Upper lobe of left lung (tissue), 6 donors: ENCODE results near the gene PTPRR. TPM values are rescaled to one million over a fixed set of nuclear protein-coding genes. Genes with fewer than 3 reads are reported as not detected.

Experiments used
- ATAC-seq, 2 donors: fragments of 200-7000 bp; cut with Tn5 transposase; one replicate each; pipeline ENCODE4 v1.9.1; 2022; ENCODE audit warnings: mild to moderate bottlenecking in 2 of 2, moderate library complexity in 2 of 2; ENCODE audit not compliant: low FRiP score in 2 of 2
- DNase-seq, 2 donors: peaks; one replicate each; pipeline ENCODE4 v3.0.0-alpha.2; 2019 to 2020
- H3K27ac ChIP-seq, 4 donors: fragments of 200-600 bp; sonication (generic); one replicate each; pipeline ENCODE4 v1.5.1; 2016 to 2019
- H3K27me3 ChIP-seq, 4 donors: fragments of 200-600 bp; sonication (generic); one replicate each; pipeline ENCODE4 v1.5.1; 2017 to 2019
- H3K36me3 ChIP-seq, 4 donors: fragments of 200-600 bp; sonication (generic); one replicate each; pipeline ENCODE4 v1.5.1; 2016 to 2019
- H3K4me1 ChIP-seq, 4 donors: fragments of 200-600 bp; sonication (generic); one replicate each; pipeline ENCODE4 v1.5.1; 2018 to 2019
- H3K4me3 ChIP-seq, 4 donors: fragments of 200-600 bp; sonication (generic); one replicate each; pipeline ENCODE4 v1.5.1; 2017 to 2019; ENCODE audit warnings: mild to moderate bottlenecking in 2 of 4, moderate library complexity in 1 of 4
- H3K9me3 ChIP-seq, 4 donors: fragments of 200-600 bp; sonication (generic); one replicate each; pipeline ENCODE4 v1.5.1; 2018 to 2019
- EP300 ChIP-seq, 4 donors: sonication (generic); formaldehyde crosslinking; IDR thresholded peaks; one replicate each; pipeline ENCODE4 v1.5.1; 2017; ENCODE audit warnings: antibody characterized with exemption in 4 of 4, control low read depth in 2 of 4
- POLR2A ChIP-seq, 4 donors: fragments of 450-650 bp; IDR thresholded peaks; one replicate each; pipeline ENCODE4 v1.5.1; 2016 to 2017; ENCODE audit warnings: antibody characterized with exemption in 4 of 4, mild to moderate bottlenecking in 2 of 4
- POLR2AphosphoS5 ChIP-seq, 2 donors: sonication (generic); formaldehyde crosslinking; IDR thresholded peaks; one replicate each; pipeline ENCODE4 v1.5.1; 2017; ENCODE audit warnings: antibody characterized with exemption in 2 of 2
- WGBS, 2 donors: methylation state at CpG; one replicate each; pipeline ENCODE4 v1.1.5; 2017 to 2018; 5-methylcytosine and 5-hydroxymethylcytosine counted together
- total RNA-seq, 6 donors: library from RNA; depleted of rRNA in 4 of 6; stranded (reverse); fragments of >200 nt in 4 of 6; gene quantifications; one replicate each; pipeline versions ENCODE4 v1.1.0 to v1.2.1, GENCODE V29; 2016 to 2021
- TF ChIP-seq, protein P1 (sequence below), 6 experiments: fragments of 450-650 bp in 4 of 6; fragments of 200-600 bp in 2 of 6; sonication (generic) in 2 of 6; IDR thresholded peaks; one replicate each; pipeline ENCODE4 v1.5.1; 2016 to 2019; ENCODE audit warnings: antibody characterized with exemption in 6 of 6
- donor health status: DM: no; HTN: no; CAD: no; lungs with moderate emphysema.
- donor health status: DM: no; HTN: yes; CAD: no; lungs with severe emphysema.

Gene PTPRR, protein sequence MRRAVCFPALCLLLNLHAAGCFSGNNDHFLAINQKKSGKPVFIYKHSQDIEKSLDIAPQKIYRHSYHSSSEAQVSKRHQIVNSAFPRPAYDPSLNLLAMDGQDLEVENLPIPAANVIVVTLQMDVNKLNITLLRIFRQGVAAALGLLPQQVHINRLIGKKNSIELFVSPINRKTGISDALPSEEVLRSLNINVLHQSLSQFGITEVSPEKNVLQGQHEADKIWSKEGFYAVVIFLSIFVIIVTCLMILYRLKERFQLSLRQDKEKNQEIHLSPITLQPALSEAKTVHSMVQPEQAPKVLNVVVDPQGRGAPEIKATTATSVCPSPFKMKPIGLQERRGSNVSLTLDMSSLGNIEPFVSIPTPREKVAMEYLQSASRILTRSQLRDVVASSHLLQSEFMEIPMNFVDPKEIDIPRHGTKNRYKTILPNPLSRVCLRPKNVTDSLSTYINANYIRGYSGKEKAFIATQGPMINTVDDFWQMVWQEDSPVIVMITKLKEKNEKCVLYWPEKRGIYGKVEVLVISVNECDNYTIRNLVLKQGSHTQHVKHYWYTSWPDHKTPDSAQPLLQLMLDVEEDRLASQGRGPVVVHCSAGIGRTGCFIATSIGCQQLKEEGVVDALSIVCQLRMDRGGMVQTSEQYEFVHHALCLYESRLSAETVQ
- total RNA-seq: 1 to 10 TPM in 2 of 6 donors, under 1 TPM in 3, not detected in 1; 0.30 to 2.7 (median 0.79) TPM

DNA sequence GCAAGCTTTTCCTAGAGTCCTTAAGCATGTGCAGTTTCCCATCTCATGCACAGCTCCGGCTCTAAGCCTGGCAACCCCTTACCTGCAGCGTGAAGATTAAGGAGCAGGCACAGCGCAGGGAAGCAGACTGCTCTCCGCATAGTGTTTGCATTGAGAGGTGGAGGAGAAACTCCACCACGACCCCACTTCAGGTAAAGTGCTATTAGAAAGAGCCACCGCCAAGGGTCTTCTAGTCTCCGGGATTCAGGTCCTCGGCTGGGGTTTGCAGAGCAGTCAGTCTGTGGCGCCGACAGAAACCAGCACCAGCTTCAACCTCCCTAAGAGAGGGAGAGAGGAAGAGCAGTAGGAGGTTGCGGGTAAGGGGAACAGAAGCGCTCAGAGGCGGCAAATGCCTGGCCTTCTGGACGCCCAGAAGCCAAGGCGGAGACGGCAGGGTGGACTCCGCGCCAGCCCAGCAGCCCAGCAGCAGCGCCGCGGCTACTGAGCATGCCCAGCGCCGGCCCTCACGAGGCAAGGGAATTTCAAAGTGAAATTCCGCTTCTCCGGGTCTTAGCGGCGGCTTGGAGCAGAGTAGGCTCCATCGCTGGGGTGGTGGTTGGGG is at the start of gene PTPRR:
Gene PTPRR, minus strand, starts transcription at position 488 of the 601 bp plus-strand sequence. Its CDS starts 348 bp downstream, at position 140.
- DNase-seq: peak in 1 of 2 donors; percentile 54
- TF ChIP-seq POLR2AphosphoS5 (IDR thresholded peaks at IDR 0.05) (no peak), EP300 (IDR thresholded peaks at IDR 0.05) (no peak), POLR2A (IDR thresholded peaks at IDR 0.05) (no peak)
- TF ChIP-seq, protein P1, sequence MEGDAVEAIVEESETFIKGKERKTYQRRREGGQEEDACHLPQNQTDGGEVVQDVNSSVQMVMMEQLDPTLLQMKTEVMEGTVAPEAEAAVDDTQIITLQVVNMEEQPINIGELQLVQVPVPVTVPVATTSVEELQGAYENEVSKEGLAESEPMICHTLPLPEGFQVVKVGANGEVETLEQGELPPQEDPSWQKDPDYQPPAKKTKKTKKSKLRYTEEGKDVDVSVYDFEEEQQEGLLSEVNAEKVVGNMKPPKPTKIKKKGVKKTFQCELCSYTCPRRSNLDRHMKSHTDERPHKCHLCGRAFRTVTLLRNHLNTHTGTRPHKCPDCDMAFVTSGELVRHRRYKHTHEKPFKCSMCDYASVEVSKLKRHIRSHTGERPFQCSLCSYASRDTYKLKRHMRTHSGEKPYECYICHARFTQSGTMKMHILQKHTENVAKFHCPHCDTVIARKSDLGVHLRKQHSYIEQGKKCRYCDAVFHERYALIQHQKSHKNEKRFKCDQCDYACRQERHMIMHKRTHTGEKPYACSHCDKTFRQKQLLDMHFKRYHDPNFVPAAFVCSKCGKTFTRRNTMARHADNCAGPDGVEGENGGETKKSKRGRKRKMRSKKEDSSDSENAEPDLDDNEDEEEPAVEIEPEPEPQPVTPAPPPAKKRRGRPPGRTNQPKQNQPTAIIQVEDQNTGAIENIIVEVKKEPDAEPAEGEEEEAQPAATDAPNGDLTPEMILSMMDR (IDR thresholded peaks at IDR 0.05): no peak
- H3K4me3 ChIP-seq: peak within 1 kb of the TSS in 1 of 4 donors; percentile 15
- ATAC-seq: peak in 1 of 2 donors; percentile 17
- H3K9me3 ChIP-seq: no peaks in the 10 kb centered on the region
- H3K27me3 ChIP-seq: no peaks in the 10 kb centered on the region
- 3 to 7% methylated on average over 8 to 24 of the region's 29 CpGs for WGBS, 2 donors
- no peak within 1 kb of the TSS for H3K27ac ChIP-seq
- peaks cover 0 to 7% (median 4%) of the 10 kb centered on the region in 4 donors for H3K4me1 ChIP-seq
- H3K36me3 ChIP-seq: no peaks in the 10 kb centered on the region

DNA sequence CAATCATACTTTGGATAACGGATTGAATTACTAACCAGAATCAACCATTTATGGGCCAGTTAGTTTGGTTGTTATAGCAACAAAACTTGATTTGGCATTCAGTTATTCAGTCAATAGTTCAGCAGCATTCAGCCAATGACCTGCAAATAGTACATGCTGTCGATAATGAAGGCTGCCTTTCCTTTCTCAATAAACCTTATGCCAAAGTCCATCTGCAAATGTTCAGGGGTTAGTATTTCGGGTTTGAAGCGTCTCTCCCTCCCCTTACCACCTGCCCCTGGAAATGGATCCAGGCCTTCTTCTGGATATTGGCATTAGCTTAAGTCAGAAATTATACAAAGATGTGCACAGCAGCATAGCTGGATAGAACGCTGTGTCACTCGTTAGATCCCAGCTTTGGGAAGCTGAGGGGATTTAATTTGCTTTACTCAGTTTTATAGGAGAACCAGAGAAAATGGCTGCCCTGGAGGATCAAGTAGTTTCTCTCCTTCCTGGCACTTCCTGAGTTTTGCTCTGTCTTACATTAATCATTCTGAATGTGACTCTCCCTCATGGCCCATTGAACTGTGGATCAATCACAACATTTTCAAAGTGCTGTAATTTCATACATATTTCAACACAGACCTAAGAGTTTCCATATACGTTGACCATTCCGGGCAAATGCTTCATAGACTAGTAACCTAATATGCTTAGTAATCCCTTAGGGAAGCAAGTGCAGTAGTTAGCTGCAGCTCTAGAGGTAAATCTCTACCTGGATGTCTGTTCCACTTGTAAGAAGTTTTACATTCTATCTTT is 46.7 kb upstream of the PTPRR start:
- peaks cover 0 to 8% (median 2%) of the 10 kb centered on the region in 4 donors for H3K4me1 ChIP-seq
- WGBS, 2 donors: 87 to 92% methylated on average over 8 of the region's 8 CpGs
- H3K27ac ChIP-seq: no peak overlapping the region
- no peak for ATAC-seq
- no peak overlapping the region for H3K4me3 ChIP-seq
- no peaks in the 10 kb centered on the region for H3K36me3 ChIP-seq
- no peak for TF ChIP-seq POLR2A (IDR thresholded peaks at IDR 0.05)
- DNase-seq: no peak
- H3K27me3 ChIP-seq: no peaks in the 10 kb centered on the region
- no peaks in the 10 kb centered on the region for H3K9me3 ChIP-seq

DNA sequence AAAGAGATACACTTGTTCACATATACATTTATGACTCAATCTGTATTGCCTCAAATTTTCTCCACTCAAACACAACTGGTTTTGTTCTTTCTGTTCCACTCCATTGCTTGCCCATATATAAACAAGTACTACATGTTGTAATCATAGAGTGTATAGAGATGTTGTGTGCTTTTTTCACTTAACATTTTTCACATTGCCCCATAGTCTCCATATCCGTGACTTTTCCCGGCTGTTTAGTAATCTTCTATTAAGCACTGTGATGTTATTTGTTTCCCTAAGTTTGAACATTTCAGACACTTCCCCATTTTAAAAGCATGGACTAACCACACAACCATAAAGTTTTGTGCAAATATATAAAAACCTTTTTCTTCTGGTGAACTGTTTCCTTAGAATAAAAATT is 45.5 kb upstream of the PTPRR start:
- H3K36me3 ChIP-seq: no peaks in the 10 kb centered on the region
- TF ChIP-seq POLR2AphosphoS5 (IDR thresholded peaks at IDR 0.05) (no peak), POLR2A (IDR thresholded peaks at IDR 0.05) (no peak), EP300 (IDR thresholded peaks at IDR 0.05) (no peak)
- TF ChIP-seq, protein P1 (IDR thresholded peaks at IDR 0.05): no peak
- 39 to 59% methylated on average over 2 of the region's 2 CpGs for WGBS, 2 donors

DNA sequence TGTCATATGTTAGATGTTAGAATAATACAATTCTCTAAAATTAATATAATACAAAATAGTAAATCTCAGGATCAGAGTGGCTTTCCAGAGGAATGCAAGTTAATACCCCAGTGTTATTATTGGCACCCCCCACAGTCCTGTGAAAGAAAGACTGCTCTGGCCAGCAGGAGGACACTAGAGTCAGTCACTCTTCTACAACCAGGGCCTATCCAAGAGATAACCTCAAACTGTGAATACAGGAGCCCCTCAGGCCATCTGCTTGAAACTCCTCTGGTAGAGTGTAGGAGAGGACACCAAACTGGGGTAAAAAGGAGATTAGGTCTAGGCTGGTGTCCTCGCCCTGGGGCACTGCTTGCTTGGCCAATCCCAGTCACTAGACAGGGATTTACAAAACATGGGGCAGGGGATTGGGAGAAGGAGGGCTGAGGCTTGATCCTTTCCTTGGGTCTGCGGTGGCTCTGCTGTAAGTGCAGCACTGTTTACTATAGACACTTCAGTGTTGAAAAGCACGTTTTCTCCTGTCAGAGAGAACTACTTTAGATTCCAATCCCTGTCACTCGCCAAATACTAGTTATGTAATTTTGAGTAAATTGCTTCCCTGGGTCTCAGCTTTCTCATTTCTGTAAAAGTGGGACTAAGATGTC is 44.5 kb upstream of the PTPRR start:
- Histone ChIP-seq H3K9me3 (no peaks in the 10 kb centered on the region), H3K36me3 (no peaks in the 10 kb centered on the region), H3K4me1 (peaks cover 0 to 8% (median 2%) of the 10 kb centered on the region in 4 donors), H3K27ac (no peak overlapping the region), H3K27me3 (no peaks in the 10 kb centered on the region), H3K4me3 (no peak overlapping the region)
- peak; percentile 38 to 79 for ATAC-seq
- DNase-seq: peak in 1 of 2 donors; percentile 21
- no peak for TF ChIP-seq POLR2AphosphoS5 (IDR thresholded peaks at IDR 0.05)
- no peak for TF ChIP-seq POLR2A (IDR thresholded peaks at IDR 0.05)
- 48 to 70% methylated on average over 4 of the region's 4 CpGs for whole genome bisulfite sequencing, 2 donors

More for the DNA sequence above, 45.5 kb upstream of the PTPRR start:
- H3K4me1 ChIP-seq: peaks cover 0 to 8% (median 2%) of the 10 kb centered on the region in 4 donors
- no peak overlapping the region for H3K27ac ChIP-seq
- H3K27me3 ChIP-seq: no peaks in the 10 kb centered on the region
- DNase-seq: no peak
- no peak for ATAC-seq
- no peak overlapping the region for H3K4me3 ChIP-seq
- no peaks in the 10 kb centered on the region for H3K9me3 ChIP-seq

DNA sequence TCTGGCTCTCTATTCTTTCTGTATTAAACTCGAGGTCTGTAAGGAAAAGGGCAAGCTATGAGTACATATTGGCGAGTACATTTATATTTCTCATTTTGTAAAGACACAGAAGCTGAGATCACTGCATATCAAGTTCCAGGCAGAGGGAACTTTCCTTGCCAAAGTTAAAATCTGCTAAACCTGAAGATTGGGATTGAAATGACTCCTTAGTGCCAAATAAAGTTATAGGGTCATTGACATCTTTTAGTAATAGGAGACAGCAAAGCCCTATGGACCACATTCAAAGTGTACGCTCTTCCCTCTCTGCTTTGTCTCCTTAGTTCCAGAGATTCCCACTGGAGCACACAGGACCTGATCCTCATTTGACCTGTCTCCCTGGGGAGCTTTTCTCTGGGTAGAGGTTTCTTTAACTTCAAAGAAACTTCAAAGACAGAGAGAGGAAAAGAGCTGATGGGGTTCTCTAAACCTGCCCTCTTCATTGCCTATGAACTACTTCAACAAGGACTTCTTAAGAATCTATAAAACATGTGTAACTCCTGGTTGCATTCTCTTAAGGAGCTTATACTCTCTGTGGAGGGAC is 42.6 kb upstream of the PTPRR start:
- H3K36me3 ChIP-seq: no peaks in the 10 kb centered on the region
- WGBS, 2 donors: 76 to 77% methylated on average over 3 of the region's 3 CpGs
- H3K9me3 ChIP-seq: no peaks in the 10 kb centered on the region
- peaks cover 0 to 8% (median 2%) of the 10 kb centered on the region in 4 donors for H3K4me1 ChIP-seq
- H3K4me3 ChIP-seq: no peak overlapping the region
- H3K27me3 ChIP-seq: no peaks in the 10 kb centered on the region
- H3K27ac ChIP-seq: no peak overlapping the region
- TF ChIP-seq POLR2AphosphoS5 (IDR thresholded peaks at IDR 0.05) (no peak), POLR2A (IDR thresholded peaks at IDR 0.05) (no peak), EP300 (IDR thresholded peaks at IDR 0.05) (no peak)
- TF ChIP-seq, protein P1 (IDR thresholded peaks at IDR 0.05): no peak
- ATAC-seq (no peak), DNase-seq (no peak)
